Lower lobe of right lung (tissue), 2 donors: ENCODE measurements around the gene LRR1. TPM values are rescaled to one million over a fixed set of nuclear protein-coding genes. Genes with fewer than 3 reads are reported as not detected.
"Not testable (repeated sequence)": the region's sequence is repeated elsewhere in the genome, so short reads cannot be mapped to it uniquely, and the experiment has no call there.

Experiments used
- ATAC-seq, 2 donors: fragments of 200-7000 bp; cut with Tn5 transposase; one replicate each; pipeline ENCODE4 v1.9.1; 2020 to 2022; ENCODE audit warnings: mild to moderate bottlenecking in 2 of 2, moderate library complexity in 2 of 2
- DNase-seq: peaks from one replicate; pipeline ENCODE4 v3.0.0-alpha.2; 2020
- H3K27ac ChIP-seq: fragments of 200-600 bp; one replicate; pipeline ENCODE4 v1.8.0; 2022
- H3K27me3 ChIP-seq: fragments of 200-600 bp; one replicate; pipeline ENCODE4 v1.8.0; 2022; ENCODE audit warnings: low read depth
- H3K36me3 ChIP-seq: fragments of 200-600 bp; one replicate; pipeline ENCODE4 v1.8.0; 2022; ENCODE audit warnings: mild to moderate bottlenecking
- H3K4me1 ChIP-seq: fragments of 200-600 bp; one replicate; pipeline ENCODE4 v1.8.0; 2022
- H3K4me3 ChIP-seq: fragments of 200-600 bp; one replicate; pipeline ENCODE4 v1.8.0; 2022; ENCODE audit warnings: mild to moderate bottlenecking
- H3K9me3 ChIP-seq: fragments of 200-600 bp; one replicate; pipeline ENCODE4 v1.8.0; 2022
- CTCF ChIP-seq: fragments of 200-600 bp; IDR thresholded peaks from one replicate; pipeline ENCODE4 v1.8.0; 2022; ENCODE audit warnings: antibody characterized with exemption, mild to moderate bottlenecking
- intact Hi-C: fragments of 100-400 bp; cut with DNase I; formaldehyde crosslinking; loops from one replicate; pipeline ENCODE4 v1.11.0; 2022
- total RNA-seq: library from RNA; stranded (reverse); fragmentation: NEBNext Ultra II Directional; extraction: Animal tissue kit (Norgen Biotek cat#: 25700); gene quantifications from one replicate; pipeline ENCODE4 v1.2.1, GENCODE V29; 2021
- donor health status: DM: no; HTN: yes; CAD: no; lungs with severe emphysema.

LRR1 gene
- total RNA-seq, 1 donor from 2014 or later, result 9.0 TPM

- Histone ChIP-seq H3K4me1 (no peaks in the 10 kb centered on the region), H3K36me3 (peaks cover 2% of the 10 kb centered on the region), H3K9me3 (no peaks in the 10 kb centered on the region), H3K4me3 (no peak overlapping the region), H3K27me3 (no peaks in the 10 kb centered on the region), H3K27ac (no peak overlapping the region)
- no peak for ATAC-seq
- intact Hi-C loops, result no loop called here
- no peak for TF ChIP-seq CTCF
- DNase-seq, result no peak
Measured at GRCh38 chr14:49612251-49612650, 13.5 kb downstream of the LRR1 start.

- no peaks in the 10 kb centered on the region for H3K4me1 ChIP-seq
- ATAC-seq, result no peak
- intact Hi-C loops, result no loop called here
Measured at GRCh38 chr14:49612671-49613070, 13.9 kb downstream of the LRR1 start.

GRCh38 chr14:49614196-49614595, 15.5 kb downstream of the LRR1 start:
- intact Hi-C loops, result no loop called here
- no peak for TF ChIP-seq CTCF
- no peak overlapping the region for H3K27ac ChIP-seq
- no peaks in the 10 kb centered on the region for H3K9me3 ChIP-seq
- peaks cover 21% of the 10 kb centered on the region for H3K36me3 ChIP-seq
- no peak for ATAC-seq
- no peak overlapping the region for H3K4me3 ChIP-seq
- peaks cover 7% of the 10 kb centered on the region for H3K4me1 ChIP-seq
- H3K27me3 ChIP-seq, result no peaks in the 10 kb centered on the region
- DNase-seq, result no peak

More at GRCh38 chr14:49612671-49613070, 13.9 kb downstream of the LRR1 start:
- Histone ChIP-seq H3K9me3 (no peaks in the 10 kb centered on the region), H3K36me3 (peaks cover 6% of the 10 kb centered on the region), H3K4me3 (no peak overlapping the region), H3K27me3 (no peaks in the 10 kb centered on the region), H3K27ac (no peak overlapping the region)
- no peak for TF ChIP-seq CTCF
- DNase-seq, result no peak

GRCh38 chr14:49615776-49616175, 17.0 kb downstream of the LRR1 start:
- H3K27me3 ChIP-seq, result no peaks in the 10 kb centered on the region
- intact Hi-C loops, result no loop called here
- peaks cover 10% of the 10 kb centered on the region for H3K4me1 ChIP-seq
- no peak for ATAC-seq
- no peak for TF ChIP-seq CTCF
- no peak overlapping the region for H3K27ac ChIP-seq
- no peak overlapping the region for H3K4me3 ChIP-seq
- DNase-seq, result no peak
- H3K36me3 ChIP-seq, result peaks cover 22% of the 10 kb centered on the region
- H3K9me3 ChIP-seq, result no peaks in the 10 kb centered on the region

GRCh38 chr14:49617852-49618519, 19.2 kb downstream of the LRR1 start:
- Histone ChIP-seq H3K27me3 (no peaks in the 10 kb centered on the region), H3K4me1 (peaks cover 28% of the 10 kb centered on the region), H3K4me3 (no peak overlapping the region), H3K9me3 (no peaks in the 10 kb centered on the region), H3K27ac (no peak overlapping the region), H3K36me3 (peaks cover 22% of the 10 kb centered on the region)
- ATAC-seq (no peak), DNase-seq (no peak)
- intact Hi-C loops, result no loop called here
- TF ChIP-seq CTCF, result no peak

GRCh38 chr14:49619273-49619672, 20.5 kb downstream of the LRR1 start:
- Histone ChIP-seq H3K4me1 (peaks cover 41% of the 10 kb centered on the region), H3K36me3 (peaks cover 27% of the 10 kb centered on the region), H3K4me3 (peak overlapping the region; percentile 86)
- H3K9me3 ChIP-seq, ATAC-seq, intact Hi-C loops, H3K27ac ChIP-seq, H3K27me3 ChIP-seq, DNase-seq: not testable (repeated sequence)
